ENCODE data around the gene GALNT18.

DNA sequence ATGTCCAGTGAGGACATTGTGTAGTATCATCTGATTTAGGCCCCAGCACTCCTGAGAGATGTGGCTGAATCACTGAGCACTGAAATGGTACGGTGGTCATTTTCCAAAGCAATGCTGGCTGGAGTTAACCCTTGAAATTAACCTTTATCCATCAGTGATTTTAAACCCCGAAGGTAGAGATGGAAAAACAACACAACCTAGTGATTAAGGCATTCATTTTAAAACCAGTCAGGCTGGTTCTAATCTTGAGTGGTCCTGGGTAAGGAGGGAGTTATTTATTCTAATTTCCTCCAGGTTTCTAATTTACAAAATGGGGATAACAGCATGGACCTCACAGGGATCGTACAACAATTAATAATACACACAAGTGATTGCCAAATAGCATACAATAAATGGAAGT, 262.2 kb downstream of the GALNT18 start:
- TF ChIP-seq POLR2A (IDR thresholded peaks at IDR 0.05) (no peak), EP300 (IDR thresholded peaks at IDR 0.05) (no peak)
- TF ChIP-seq, protein P1, sequence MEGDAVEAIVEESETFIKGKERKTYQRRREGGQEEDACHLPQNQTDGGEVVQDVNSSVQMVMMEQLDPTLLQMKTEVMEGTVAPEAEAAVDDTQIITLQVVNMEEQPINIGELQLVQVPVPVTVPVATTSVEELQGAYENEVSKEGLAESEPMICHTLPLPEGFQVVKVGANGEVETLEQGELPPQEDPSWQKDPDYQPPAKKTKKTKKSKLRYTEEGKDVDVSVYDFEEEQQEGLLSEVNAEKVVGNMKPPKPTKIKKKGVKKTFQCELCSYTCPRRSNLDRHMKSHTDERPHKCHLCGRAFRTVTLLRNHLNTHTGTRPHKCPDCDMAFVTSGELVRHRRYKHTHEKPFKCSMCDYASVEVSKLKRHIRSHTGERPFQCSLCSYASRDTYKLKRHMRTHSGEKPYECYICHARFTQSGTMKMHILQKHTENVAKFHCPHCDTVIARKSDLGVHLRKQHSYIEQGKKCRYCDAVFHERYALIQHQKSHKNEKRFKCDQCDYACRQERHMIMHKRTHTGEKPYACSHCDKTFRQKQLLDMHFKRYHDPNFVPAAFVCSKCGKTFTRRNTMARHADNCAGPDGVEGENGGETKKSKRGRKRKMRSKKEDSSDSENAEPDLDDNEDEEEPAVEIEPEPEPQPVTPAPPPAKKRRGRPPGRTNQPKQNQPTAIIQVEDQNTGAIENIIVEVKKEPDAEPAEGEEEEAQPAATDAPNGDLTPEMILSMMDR (IDR thresholded peaks at IDR 0.05): no peak

All from ovary (tissue), 3 donors.